Measurements from ENCODE around the gene INPP4B.

INPP4B gene

GRCh38 chr4:142846108-142846728 lies at the start of gene INPP4B:
Gene INPP4B, minus strand, starts transcription at chr4:142846301.
- DNase-seq (ENCODE audit: low read depth) = no peak

GRCh38 chr4:142893012-142893411 lies 46.9 kb upstream of the INPP4B start:
- no peak for DNase-seq (ENCODE audit: low read depth)

- no peak for DNase-seq (ENCODE audit: low read depth)
Observed at GRCh38 chr4:142886566-142886965, 40.5 kb upstream of the INPP4B start.

GRCh38 chr4:142883040-142883832 lies 37.1 kb upstream of the INPP4B start:
- no peak for DNase-seq (ENCODE audit: low read depth)

GRCh38 chr4:142882159-142882558 lies 36.1 kb upstream of the INPP4B start:
- DNase-seq (ENCODE audit: low read depth) = no peak

GRCh38 chr4:142881331-142881730 lies 35.2 kb upstream of the INPP4B start:
- DNase-seq (ENCODE audit: low read depth) = no peak

- no peak for DNase-seq (ENCODE audit: low read depth)
Observed at GRCh38 chr4:142875117-142875516, 29.0 kb upstream of the INPP4B start.

GRCh38 chr4:142874684-142875083 lies 28.6 kb upstream of the INPP4B start:
- no peak for DNase-seq (ENCODE audit: low read depth)

GRCh38 chr4:142866685-142867084 lies 20.6 kb upstream of the INPP4B start:
- no peak for DNase-seq (ENCODE audit: low read depth)

- no peak for DNase-seq (ENCODE audit: low read depth)
Observed at GRCh38 chr4:142861351-142861750, 15.2 kb upstream of the INPP4B start.

- no peak for DNase-seq (ENCODE audit: low read depth)
Observed at GRCh38 chr4:142858965-142859364, 12.9 kb upstream of the INPP4B start.

- DNase-seq (ENCODE audit: low read depth) = no peak
Observed at GRCh38 chr4:142858446-142858845, 12.3 kb upstream of the INPP4B start.

GRCh38 chr4:142856576-142856975 lies 10.5 kb upstream of the INPP4B start:
- no peak for DNase-seq (ENCODE audit: low read depth)

- DNase-seq (ENCODE audit: low read depth) = no peak
Observed at GRCh38 chr4:142850478-142850877, 4.4 kb upstream of the INPP4B start.

- peak; percentile 37 for DNase-seq (ENCODE audit: low read depth)
Observed at GRCh38 chr4:142846729-142847596, 862 bp upstream of the INPP4B start.

- DNase-seq (ENCODE audit: low read depth) = no peak
Observed at GRCh38 chr4:142845293-142846107, 601 bp downstream of the INPP4B start.

GRCh38 chr4:142844782-142845181 lies 1.3 kb downstream of the INPP4B start:
- DNase-seq (ENCODE audit: low read depth) = no peak

GRCh38 chr4:142840516-142841123 lies 5.5 kb downstream of the INPP4B start:
- no peak for DNase-seq (ENCODE audit: low read depth)

- no peak for DNase-seq (ENCODE audit: low read depth)
Observed at GRCh38 chr4:142838778-142839177, 7.3 kb downstream of the INPP4B start.

- no peak for DNase-seq (ENCODE audit: low read depth)
Observed at GRCh38 chr4:142832022-142832421, 14.1 kb downstream of the INPP4B start.

- DNase-seq (ENCODE audit: low read depth) = no peak
Observed at GRCh38 chr4:142826503-142827241, 19.4 kb downstream of the INPP4B start.

All from T-helper 22 cell (primary cell).